Fibroblast of upper back skin (primary cell): ENCODE results near the gene CLTB.

Source experiments
- DNase-seq: peaks from one replicate; pipeline ENCODE4 v3.0.0-alpha.2; 2013

CLTB gene

DNA sequence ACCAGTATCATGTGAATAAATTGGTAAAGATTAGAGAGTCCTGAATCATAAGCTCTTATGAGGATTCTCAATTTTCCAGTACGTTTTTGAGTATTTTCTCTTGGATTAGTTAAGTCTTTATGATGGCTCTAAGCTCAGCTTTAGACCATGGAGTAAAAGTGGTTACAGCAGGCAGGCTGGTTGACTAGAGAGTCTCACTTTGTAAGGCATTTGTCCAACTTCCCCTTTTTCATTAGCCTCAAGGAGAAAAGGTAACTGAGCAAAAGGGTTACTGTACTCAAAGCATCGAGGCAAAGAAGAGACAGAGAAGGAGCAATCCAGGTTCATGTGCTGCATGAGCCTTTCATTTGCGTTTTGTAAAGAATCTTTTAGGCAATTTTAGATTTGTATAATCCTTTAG lies 36.5 kb downstream of the CLTB start:
- DNase-seq: no peak

DNA sequence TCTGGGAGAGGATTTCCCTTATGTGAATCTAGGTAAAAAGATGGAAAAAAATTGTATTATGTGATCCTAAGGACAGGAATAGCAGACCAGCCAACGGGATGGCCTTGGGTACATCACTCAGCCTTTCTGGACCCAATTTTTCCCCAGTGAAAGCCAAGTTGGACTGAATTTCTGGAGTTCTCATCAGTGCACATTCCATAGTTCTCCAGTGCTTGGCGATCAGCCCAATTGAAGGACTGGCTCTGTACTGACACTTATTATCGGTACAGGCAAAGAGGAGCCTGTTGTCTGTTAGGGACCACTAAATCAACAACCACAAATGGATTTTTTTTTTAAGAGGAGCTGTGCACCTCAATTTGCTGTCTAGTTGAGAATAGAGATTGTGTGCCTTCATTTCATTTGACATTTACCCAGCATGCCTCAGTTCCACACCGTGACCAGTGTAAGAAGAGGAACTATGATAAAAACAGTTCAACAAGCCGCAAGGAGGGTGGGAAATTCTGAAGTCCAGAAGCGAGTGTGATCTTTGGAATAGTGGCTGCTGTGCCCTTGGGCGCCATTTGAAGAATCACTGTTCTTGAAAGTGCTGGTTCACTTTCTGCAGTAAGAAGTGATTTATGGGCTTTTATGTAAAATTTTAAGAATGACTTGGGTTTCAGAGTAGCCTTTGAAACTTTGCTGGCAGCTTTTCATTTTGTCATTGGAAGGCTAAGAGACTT lies 43.1 kb downstream of the CLTB start:
- DNase-seq: peak; percentile 14

DNA sequence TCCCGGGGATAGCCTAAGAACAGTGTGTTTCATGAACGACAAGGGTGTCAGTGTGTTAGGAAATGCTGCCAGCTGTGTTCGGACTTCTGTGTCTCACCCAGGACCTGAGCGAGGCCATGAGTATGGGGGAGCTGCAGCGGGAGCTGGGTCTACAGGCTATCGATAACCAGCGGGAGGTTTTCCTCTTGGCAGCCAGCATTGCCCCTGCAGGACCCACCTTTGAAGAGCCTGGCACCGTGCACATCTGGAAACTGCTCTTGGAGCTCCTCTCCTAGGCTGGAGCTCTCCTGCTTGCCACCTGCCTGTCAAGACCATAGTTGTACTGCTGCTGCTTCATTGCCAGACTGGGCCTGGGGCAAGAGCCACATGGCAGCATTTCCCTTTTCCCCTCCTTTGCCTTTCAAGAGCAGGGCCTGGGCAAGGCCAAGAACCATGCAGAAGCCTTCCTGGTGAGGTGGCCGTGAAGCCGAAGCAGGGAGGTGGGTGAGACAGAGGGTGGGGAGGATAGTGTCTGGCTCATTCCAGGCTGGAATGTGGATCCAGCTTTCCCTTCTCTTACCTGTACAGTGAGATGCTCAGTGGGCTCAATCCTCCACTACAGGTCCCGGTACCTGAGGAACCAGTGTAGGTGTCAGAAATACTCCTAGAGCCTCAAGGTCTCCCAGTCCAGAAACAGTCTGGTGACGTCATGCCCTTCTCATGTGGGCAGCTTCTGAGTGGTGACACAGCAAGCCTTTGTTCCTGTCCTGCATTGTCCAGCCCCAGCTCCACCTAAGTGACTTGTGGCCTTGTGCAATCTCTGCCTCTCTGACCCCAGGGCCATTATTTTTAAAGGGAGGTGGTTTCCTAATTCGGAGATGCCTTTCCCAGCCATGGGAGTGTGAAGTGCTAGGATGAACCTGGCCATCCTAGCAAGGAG lies 44.5 kb downstream of the CLTB start:
- DNase-seq: no peak

DNA sequence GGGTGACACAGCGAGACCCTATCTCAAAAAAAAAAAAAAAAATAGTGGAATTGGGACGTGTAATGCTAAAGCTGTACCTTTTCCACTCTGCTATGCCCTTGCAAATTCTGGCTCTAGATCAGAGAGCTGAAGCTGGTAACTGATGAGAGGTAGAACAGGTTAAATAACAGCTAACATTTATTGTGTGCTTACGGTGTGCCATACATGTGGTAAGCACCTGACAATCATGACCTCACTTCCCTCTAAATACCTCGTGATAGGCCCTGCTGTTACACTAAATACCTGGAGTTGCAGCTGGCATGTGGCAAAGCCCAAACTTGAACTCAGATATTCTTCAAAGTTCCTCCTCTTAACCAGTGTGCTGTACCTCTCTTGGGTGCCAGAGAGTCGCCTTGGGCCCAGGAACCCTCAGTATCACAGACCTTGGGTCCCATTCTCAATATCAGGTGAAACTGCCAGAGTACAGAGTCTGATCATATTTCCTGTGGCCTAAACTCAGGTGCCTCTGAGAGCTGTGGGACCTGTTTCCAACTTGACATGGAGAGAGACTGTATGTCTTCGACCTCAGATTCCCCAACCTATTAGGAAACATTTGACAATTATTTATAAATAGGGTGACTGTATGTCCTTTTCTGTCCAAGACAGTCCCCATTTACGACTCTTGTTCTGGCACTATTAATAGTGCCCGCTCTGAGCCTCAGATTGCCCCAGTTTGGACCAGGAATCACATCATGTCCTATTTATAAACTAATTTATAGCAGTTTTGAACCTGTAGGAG lies 46.2 kb downstream of the CLTB start:
- DNase-seq: no peak

DNA sequence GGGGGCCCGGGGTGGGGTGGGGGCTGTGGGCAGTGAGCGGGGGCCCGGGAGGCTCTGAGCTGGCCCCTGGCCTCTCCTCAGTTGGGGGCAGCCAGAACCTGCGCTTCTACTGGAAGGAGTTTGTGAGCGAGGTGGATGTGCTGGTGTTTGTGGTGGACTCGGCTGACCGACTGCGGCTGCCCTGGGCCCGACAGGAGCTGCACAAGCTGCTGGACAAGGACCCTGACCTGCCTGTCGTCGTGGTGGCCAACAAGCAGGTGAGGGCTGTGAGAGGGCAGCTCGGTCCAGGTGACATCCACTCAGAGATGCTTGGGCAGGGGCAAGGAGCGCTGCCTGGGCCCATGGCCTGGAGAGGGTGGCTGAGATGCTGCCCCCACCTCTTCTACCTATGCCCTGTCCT lies 47.6 kb downstream of the CLTB start:
- DNase-seq: no peak

DNA sequence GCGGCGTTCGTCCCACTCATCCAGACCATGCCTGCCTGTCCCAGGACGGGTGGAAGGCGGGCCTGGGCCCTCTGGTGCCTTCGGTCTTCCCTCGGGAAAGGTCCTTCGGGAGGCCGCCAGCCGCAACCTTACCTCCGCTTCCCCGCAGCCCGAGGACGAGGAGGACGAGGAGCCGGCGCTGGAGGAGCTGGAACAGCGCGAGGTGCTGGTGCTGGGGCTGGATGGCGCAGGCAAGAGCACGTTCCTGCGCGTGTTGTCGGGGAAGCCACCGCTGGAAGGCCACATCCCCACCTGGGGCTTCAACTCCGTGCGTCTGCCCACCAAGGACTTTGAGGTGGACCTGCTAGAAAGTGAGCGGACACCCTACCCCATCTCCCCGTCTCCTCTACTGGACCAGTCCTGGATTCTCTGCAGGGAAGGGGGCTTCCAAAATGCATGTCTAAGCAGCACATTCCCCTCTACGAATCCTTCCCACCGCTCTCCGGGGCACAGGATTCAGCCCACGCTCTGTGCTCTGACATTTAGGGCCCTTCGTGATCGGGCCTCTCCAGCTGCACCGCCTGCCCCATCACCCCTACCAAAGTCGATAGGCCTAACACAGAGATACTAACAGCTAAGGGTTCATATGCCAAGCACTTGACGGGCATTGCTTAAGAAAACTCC lies 50.0 kb downstream of the CLTB start:
- DNase-seq: no peak

DNA sequence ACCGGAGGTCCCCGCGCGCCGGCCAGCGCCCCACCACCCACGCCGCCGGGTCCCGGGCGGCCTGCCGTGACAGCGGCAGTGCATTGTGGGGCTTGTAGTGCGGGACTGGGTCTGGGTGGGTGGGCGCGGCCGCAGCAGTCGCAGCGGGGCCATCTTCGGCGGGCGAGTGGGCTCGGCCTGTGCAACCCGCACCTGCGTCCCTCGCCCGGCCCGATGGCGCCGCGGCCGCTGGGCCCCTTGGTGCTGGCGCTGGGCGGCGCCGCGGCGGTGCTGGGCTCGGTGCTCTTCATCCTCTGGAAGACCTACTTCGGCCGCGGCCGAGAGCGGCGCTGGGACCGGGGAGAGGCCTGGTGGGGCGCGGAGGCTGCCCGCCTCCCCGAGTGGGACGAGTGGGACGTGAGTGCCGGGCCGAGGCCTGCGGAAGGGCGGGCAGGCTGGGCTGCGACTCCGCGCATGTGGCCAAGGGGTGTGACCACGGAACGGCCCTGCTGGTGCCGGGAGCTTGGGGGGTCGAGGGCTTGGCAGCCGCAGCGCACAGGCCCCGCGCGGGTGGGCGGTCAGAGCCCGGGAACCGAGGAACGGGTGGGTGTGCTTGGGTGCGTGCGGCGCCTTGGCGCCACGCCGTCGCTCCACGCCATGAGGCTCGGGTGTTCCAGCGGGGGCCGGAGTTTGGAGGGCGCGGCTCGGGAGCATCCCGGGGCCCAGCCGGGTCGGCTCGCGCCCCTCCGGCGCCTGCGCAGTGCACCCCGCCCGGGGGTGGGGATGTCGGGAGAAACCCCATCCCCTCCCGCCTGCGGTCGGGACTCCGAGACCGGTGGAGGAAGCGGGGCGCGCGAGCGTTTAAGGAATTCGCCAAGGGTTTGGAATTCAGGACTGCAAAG lies 50.7 kb downstream of the CLTB start, which contains the start of gene ARL10:
Gene ARL10, plus strand, starts transcription at position 137 of the 881 bp plus-strand sequence. Its CDS starts 77 bp downstream, at position 214.
- peak; percentile 73 for DNase-seq

DNA sequence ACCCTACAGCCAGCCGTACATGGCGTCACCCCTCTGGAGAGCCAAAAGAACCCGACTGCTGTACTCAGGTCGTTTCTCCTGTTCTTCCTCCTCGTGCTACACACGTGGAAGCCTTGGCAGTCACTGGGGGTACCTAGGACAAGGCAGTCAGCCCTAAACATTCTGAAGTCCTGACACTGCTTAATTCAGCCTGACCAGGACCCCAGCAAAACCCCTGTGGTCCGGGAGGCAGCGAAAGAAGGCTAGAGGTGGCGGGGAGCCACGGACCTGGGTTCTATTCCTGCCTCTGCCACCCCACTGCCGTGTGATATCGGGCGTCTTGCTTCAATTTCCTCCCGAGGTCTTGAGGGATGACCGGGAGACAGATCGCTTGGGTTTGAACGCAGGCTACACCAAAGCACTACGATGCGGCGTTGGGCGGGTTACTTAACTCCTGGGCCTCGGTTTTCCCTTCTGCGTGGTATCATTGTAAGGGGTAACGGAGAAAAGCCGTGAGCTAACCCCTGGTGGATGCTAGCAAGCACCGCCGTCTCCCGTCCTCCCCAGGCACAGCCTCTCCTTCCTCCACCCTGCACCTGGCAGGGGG lies 51.5 kb downstream of the CLTB start:
- no peak for DNase-seq

DNA sequence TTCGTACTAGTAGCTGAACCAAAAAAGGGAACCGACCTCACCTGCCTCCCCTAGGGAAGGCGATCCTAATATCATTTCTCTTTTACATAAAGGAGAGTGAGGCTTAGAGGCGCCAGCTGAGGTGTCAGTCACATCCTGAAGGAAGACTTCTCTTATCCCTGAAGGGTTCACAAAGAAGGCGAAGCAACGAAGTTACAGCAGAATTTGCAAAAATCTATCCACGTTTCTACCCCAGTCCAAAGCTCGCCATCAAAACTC lies 54.2 kb downstream of the CLTB start:
- DNase-seq: no peak

DNA sequence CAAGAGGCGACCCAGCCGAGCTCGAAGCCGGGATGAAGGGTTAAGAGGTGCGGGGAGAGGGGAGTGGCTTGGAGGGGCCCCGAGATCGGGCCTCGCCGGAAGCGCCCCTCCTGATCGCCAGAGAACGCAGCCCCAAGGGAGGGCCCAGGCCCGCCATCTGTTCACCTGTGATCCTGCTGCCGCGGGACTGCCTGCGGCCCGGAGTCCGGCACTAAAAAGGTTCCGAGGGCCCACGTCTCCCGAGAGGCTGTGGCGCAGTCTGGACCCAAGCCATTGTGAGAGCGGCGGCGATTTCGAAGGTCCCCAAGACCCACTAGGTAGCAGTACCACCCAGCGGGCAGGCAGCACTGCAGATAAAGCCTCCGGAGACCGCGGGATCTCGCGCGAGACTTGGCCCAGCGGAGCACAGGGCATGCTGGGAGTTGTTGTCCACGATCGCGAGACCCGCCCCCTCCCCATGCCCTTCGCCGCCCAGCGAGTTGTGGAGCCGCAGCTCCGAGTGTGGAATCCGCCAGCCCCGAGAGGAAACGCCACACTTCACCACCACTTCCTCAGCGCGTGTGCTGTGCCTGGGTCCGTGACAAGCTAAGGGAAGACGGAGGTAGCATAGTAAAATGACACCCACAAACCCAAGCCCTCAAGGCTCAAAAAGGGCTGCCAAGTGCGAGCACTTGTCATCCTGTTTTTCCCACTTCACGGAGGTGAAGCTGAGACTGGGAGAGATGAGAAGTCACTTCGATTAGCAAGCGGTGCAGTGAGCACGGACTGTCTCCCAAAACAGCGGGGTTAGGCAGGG lies 54.7 kb downstream of the CLTB start, which contains the start of gene KIAA1191:
Gene KIAA1191, minus strand, starts transcription at position 328 of the 796 bp plus-strand sequence. CDS start 2,256 bp downstream, outside the sequence.
- peak; percentile 86 for DNase-seq

DNA sequence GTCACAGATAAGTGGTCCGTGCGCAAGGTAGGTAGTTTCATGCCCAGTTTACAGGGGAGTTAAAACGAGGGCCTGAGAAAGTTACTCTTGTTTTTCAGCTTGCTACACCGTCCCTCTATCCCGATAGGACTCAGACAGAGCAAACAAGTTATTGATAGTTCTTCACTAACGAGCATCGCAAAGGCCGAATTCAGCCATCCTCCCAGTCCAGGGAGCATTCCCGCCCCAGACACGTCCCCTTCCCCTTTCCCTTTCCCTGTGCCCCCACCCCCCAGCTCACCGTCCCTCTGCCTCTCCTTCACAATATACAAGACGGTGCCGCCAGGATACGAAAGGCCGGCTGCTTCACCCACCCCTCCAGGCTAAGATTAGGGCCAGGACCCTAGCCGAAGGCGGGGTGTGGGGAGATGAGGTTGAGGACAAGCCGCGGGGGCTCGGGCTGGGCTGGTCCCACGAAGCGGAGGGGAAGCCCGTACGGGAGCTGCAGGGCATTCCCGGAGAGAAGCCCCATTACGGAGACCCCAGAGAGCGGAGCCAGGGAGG lies 55.4 kb downstream of the CLTB start:
- DNase-seq: peak; percentile 3

DNA sequence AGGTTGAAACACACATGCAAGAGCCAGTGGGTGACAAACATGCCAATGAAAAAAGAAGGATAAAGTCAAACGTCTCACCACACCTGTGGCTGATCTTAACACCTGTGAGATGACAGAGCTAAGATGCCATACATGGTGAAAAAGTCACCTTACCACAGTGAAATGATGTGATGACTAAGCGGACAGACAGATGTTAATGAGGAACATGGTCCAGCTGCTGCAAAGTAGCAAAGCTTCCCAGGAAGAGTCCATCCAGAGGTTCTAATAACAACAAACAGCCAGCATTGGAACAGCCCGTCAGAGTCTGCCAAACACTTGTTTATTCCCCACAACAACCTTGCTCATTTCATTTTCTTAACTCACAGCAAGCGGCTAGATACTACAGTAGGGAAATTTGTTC lies 56.7 kb downstream of the CLTB start:
- no peak for DNase-seq

DNA sequence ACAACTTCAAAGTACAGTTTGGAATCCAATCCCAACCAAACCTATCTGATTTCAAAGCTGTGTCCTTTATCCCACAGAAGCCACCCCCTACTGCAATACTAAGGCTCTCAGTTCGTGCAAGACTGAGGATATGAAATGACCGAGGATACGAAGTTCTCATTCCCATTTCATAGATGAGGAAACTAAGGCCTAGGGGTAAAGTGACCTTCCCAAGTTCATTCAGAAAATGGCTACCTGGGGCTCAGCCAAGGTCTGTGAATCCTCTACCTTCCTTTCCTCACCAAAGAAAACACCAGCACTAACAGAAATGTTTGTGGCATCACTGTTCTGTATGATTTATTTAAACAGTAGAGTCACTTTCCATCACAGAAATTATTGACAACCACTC lies 60.2 kb downstream of the CLTB start:
- DNase-seq: no peak

DNA sequence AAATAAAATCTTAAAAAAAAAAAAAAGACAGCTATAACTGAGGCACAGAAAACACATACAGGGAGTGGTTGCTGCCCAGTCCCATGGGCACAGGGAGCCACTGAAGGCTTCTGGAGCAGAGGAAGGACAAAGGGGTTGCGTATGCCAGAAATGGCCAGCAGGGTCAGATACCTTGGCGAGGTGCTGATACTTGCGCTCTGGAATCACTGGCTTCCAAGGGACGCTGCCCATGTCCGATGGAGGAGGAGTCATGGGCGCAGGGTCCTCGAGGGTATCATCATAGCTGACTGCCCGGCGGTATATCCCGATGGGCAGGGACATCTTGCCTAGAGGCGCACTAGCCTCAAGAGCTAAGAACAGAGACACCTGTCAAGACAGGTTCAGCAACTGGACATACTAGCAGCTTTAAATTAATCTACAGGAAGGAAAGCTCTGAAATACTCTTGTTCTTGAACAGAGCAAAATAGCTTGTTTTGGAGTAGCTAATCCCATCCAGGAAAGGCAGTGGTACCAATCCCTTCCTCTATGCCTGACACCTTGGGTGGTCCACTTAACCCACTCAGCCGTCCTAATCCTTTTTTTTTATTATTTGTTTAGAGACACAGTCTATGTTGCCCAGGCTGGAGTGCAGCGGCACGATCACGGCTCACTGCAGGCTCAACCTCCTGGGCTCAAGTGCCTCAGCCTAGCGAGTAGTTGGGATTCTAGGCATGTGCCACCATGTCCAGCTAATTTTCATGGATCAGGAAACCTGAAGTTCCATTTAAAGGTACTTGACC lies 60.8 kb downstream of the CLTB start:
- DNase-seq: no peak

DNA sequence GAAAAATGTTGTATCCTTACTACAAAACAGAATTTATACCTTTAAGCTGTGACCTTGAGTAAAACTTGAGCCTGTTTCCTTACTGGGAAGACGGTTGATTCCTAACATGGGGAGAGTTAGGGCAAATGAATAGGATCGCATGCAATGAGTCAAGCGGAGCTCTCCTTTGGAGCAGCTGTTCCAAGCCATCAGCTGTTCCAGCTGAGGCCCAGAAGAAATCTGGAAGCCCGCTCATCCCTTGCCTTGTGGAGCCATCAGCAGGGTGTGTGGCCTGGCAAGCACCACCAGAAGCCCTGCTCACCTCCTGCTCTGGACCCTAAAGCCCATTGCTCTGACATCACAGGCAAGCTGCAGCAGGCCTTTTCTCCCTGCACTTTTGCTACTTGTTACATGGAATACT lies 62.8 kb downstream of the CLTB start:
- DNase-seq: no peak

DNA sequence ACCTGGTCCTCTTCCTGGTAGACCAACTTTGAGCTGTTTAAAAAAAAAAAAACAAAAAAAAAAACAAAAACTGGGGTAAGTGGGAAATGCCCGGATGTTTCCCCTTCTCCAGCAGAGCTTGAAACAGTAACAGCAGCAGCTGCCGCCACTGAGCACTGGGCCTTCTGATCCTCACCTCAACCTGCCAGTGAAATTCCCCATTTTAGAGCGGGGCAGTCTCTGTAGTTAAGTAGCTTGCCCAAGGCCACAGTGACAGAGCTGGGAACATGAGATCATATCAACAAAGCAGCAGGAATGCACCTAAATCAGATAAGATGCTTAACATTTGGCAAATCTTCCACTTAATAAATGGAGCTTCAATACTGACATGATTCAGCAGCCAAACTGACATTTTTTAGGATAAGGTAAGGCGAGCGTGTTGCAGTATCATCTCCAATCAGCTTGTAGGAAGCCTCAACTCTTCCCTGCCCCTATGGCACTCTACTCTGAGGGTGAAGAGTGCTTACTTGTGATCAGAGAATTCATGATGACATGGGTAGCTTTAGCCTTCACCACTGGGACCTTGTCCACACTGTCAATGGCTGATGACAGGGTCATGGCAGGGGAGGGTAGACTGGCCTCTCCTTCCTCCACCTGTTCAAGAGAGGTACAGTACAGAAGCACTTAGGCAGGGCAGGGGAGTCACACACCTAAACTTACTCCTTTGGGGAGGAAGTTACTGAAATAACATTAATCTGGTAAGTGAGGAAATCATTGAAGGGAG lies 64.0 kb downstream of the CLTB start:
- DNase-seq: no peak

DNA sequence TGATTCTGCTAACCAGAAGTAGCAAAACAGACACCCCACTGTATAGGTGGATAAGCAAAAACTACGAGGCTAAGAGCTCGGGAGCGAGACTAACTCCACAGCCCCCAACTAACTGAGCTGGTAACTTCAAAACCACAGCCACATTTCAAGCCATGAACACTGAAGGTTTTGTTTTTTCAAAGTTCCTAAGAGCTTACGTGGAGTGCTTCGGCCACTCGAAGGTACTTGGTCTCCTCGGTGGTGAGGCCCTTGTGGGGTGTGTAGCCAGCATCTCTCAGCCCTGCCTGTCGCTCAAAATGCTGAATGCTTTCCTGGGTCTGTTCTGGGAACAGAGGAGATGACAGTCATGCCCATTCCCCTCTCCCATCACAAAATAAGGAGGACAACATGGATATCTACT lies 65.9 kb downstream of the CLTB start:
- DNase-seq: no peak

DNA sequence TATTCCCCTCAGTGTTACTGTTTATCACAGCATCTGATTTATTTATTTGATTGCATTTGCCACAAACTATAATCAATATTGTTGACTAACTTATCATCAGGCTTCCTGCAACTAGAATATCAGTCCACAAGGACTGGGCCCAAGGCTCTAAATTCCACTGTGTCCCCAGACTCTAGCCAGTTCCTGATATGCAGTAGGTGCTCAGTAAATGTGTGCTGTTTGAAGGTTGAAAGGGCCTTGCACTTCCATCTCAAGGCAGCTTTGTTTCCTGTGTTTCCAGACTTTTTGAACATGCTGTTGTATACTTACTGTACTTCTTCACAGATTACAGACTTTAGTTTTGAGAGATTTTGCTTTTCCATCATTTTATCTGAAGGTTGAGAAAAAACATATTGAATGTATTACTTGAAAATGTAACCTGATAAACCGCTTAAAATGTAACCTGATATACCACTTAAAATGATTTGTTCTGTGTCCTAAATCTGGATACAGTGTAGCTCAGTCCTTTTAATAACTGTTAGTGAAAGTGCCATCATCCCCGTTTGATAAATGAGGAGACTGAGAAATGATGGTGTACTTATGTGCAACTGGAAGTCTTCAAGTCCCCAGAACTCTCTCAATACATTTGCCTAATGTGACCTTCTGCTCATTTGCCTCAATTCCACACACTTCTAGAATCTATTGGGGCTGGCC lies 73.4 kb downstream of the CLTB start:
- no peak for DNase-seq
